CD1c-positive myeloid dendritic cell (primary cell): Measurements from ENCODE around the gene GRIA2.
"Not testable (repeated sequence)": the region's sequence is repeated elsewhere in the genome, so short reads cannot be mapped to it uniquely, and the experiment has no call there.

ENCODE experiments used
- DNase-seq: peaks from one replicate; pipeline ENCODE4 v3.0.0-alpha.2; 2016; ENCODE audit errors: extremely low spot score

GRIA2 gene

GRCh38 chr4:157258165-157258564, 37.6 kb downstream of the GRIA2 start:
- not testable (repeated sequence) for DNase-seq

GRCh38 chr4:157265281-157265680, 44.8 kb downstream of the GRIA2 start:
- no peak for DNase-seq

- no peak for DNase-seq
Observed at GRCh38 chr4:157270108-157270507, 49.6 kb downstream of the GRIA2 start.

- DNase-seq, result no peak
Observed at GRCh38 chr4:157270552-157270951, 50.0 kb downstream of the GRIA2 start.

- no peak for DNase-seq
Observed at GRCh38 chr4:157271166-157271869, 50.8 kb downstream of the GRIA2 start.

GRCh38 chr4:157280673-157281072, 60.1 kb downstream of the GRIA2 start:
- no peak for DNase-seq

- DNase-seq, result no peak
Observed at GRCh38 chr4:157282019-157282418, 61.5 kb downstream of the GRIA2 start.

- DNase-seq, result no peak
Observed at GRCh38 chr4:157287445-157287844, 66.9 kb downstream of the GRIA2 start.

GRCh38 chr4:157290622-157291021, 70.1 kb downstream of the GRIA2 start:
- DNase-seq, result no peak

- DNase-seq, result no peak
Observed at GRCh38 chr4:157291071-157291470, 70.5 kb downstream of the GRIA2 start.

GRCh38 chr4:157293673-157294072, 73.1 kb downstream of the GRIA2 start:
- DNase-seq, result no peak

GRCh38 chr4:157294575-157294974, 74.0 kb downstream of the GRIA2 start:
- DNase-seq, result no peak

- no peak for DNase-seq
Observed at GRCh38 chr4:157300701-157301100, 80.2 kb downstream of the GRIA2 start.

GRCh38 chr4:157303471-157303960, 83.0 kb downstream of the GRIA2 start:
- DNase-seq, result no peak

GRCh38 chr4:157304769-157305168, 84.2 kb downstream of the GRIA2 start:
- DNase-seq, result no peak

GRCh38 chr4:157312702-157313101, 92.2 kb downstream of the GRIA2 start:
- DNase-seq, result no peak

GRCh38 chr4:157314906-157315305, 94.4 kb downstream of the GRIA2 start:
- DNase-seq, result no peak

GRCh38 chr4:157315968-157316367, 95.4 kb downstream of the GRIA2 start:
- no peak for DNase-seq

GRCh38 chr4:157320092-157320491, 99.6 kb downstream of the GRIA2 start:
- DNase-seq, result no peak

GRCh38 chr4:157327666-157328065, 107.1 kb downstream of the GRIA2 start:
- no peak for DNase-seq

GRCh38 chr4:157357887-157358286, 137.4 kb downstream of the GRIA2 start:
- DNase-seq, result no peak

GRCh38 chr4:157358439-157358838, 137.9 kb downstream of the GRIA2 start:
- no peak for DNase-seq

GRCh38 chr4:157358851-157359250, 138.3 kb downstream of the GRIA2 start:
- DNase-seq, result no peak

- no peak for DNase-seq
Observed at GRCh38 chr4:157363360-157363759, 142.8 kb downstream of the GRIA2 start.
